HEK293 (cell line): ENCODE data around the gene NID2.

Experiments used
- CTCF ChIA-PET: fragments of 350-600 bp; formaldehyde crosslinking; extraction: SDS; loops from one replicate; lab custom pipeline; 2021; ENCODE audit warnings: antibody characterized with exemption; lab: Yijun Ruan, JAX
- POLR2A ChIA-PET: fragments of 300-600 bp; formaldehyde crosslinking; extraction: SDS; loops from one replicate; lab custom pipeline; 2020; ENCODE audit warnings: antibody characterized with exemption, inconsistent platforms; lab: Yijun Ruan, JAX
- H3K27ac ChIP-seq: fragments of 200-500 bp; sonication (Bioruptor generic); 2 replicates; pipeline ENCODE4 v1.5.1; 2014; ENCODE audit warnings: low read depth, low read length, control low read depth, inconsistent platforms; ENCODE audit errors: extremely low read depth
- H3K36me3 ChIP-seq, 2 experiments: fragments of 200-500 bp in 1 of 2; sonication (Bioruptor generic) in 1 of 2; 1 replicate in 1 of 2; 2 replicates in 1 of 2; pipeline ENCODE4 v1.5.1; 2014 to 2017; ENCODE audit warnings: inconsistent platforms in 2 of 2, low read length in 2 of 2; ENCODE audit not compliant: control insufficient read depth in 2 of 2, insufficient read depth in 1 of 2
- H3K4me1 ChIP-seq: fragments of 200-500 bp; sonication (Bioruptor generic); 2 replicates; pipeline ENCODE4 v1.5.1; 2014; ENCODE audit warnings: mild to moderate bottlenecking, low read length, inconsistent platforms; ENCODE audit not compliant: control insufficient read depth, insufficient read depth
- H3K4me3 ChIP-seq: 2 replicates; pipeline ENCODE4 v1.5.1; 2011; ENCODE audit warnings: low read depth, mild to moderate bottlenecking, control low read depth, low read length, moderate library complexity
- H3K9me3 ChIP-seq: fragments of 200-500 bp; sonication (Bioruptor generic); 2 replicates; pipeline ENCODE4 v1.5.1; 2014; ENCODE audit warnings: low read depth, low read length, inconsistent platforms; ENCODE audit not compliant: control insufficient read depth, insufficient read depth
- BCL11A ChIP-seq: fragments of 450-650 bp; formaldehyde crosslinking; IDR thresholded peaks from 2 replicates; pipeline ENCODE4 v1.5.1; 2016; ENCODE audit warnings: low read depth, missing biosample characterization, missing genetic modification characterization
- CTCF ChIP-seq: fragments of 450-650 bp; formaldehyde crosslinking; IDR thresholded peaks from 2 replicates; pipeline ENCODE4 v1.5.1; 2016; ENCODE audit warnings: missing biosample characterization, missing genetic modification characterization
- HOXD13 ChIP-seq: sonication (generic); formaldehyde crosslinking; IDR thresholded peaks from 2 replicates; pipeline ENCODE4 v1.8.0; 2022; ENCODE audit warnings: missing genetic modification reagents, borderline replicate concordance
- IKZF3 ChIP-seq: fragments of 450-650 bp; IDR thresholded peaks from 2 replicates; pipeline ENCODE4 v1.5.0; 2018; ENCODE audit warnings: missing biosample characterization, mild to moderate bottlenecking, missing genetic modification characterization, moderate library complexity
- KLF10 ChIP-seq: fragments of 450-650 bp; IDR thresholded peaks from 2 replicates; pipeline ENCODE4 v1.5.1; 2018; ENCODE audit warnings: missing biosample characterization, mild to moderate bottlenecking, missing genetic modification characterization
- KLF9 ChIP-seq: fragments of 450-650 bp; formaldehyde crosslinking; IDR thresholded peaks from 2 replicates; pipeline ENCODE4 v1.5.1; 2016; ENCODE audit warnings: missing biosample characterization, missing genetic modification characterization, low read depth
- MZF1 ChIP-seq: fragments of 450-650 bp; formaldehyde crosslinking; IDR thresholded peaks from 2 replicates; pipeline ENCODE4 v1.5.1; 2017; ENCODE audit warnings: missing biosample characterization, missing genetic modification characterization, borderline replicate concordance
- PRDM10 ChIP-seq: fragments of 450-650 bp; formaldehyde crosslinking; IDR thresholded peaks from 2 replicates; pipeline ENCODE4 v1.5.1; 2016; ENCODE audit warnings: missing biosample characterization, missing genetic modification characterization
- REST ChIP-seq: fragments of 450-650 bp; formaldehyde crosslinking; IDR thresholded peaks from 2 replicates; pipeline ENCODE4 v1.5.1; 2016; ENCODE audit warnings: missing biosample characterization, missing genetic modification characterization
- ZBTB21 ChIP-seq: fragments of 450-650 bp; formaldehyde crosslinking; IDR thresholded peaks from 2 replicates; pipeline ENCODE4 v1.5.1; 2017; ENCODE audit warnings: missing biosample characterization, missing genetic modification characterization
- ZBTB6 ChIP-seq: fragments of 450-650 bp; formaldehyde crosslinking; IDR thresholded peaks from 2 replicates; pipeline ENCODE4 v1.5.1; 2017; ENCODE audit warnings: missing biosample characterization, missing genetic modification characterization
- ZBTB8A ChIP-seq: fragments of 450-650 bp; formaldehyde crosslinking; IDR thresholded peaks from 2 replicates; pipeline ENCODE4 v1.5.1; 2016; ENCODE audit warnings: missing biosample characterization, missing genetic modification characterization
- ZNF148 ChIP-seq: fragments of 450-650 bp; formaldehyde crosslinking; IDR thresholded peaks from 2 replicates; pipeline ENCODE4 v1.5.0; 2017; ENCODE audit warnings: missing biosample characterization, missing genetic modification characterization, borderline replicate concordance
- ZNF654 ChIP-seq: fragments of 450-650 bp; formaldehyde crosslinking; IDR thresholded peaks from 2 replicates; pipeline ENCODE4 v1.5.1; 2016; ENCODE audit warnings: low read depth, missing biosample characterization, missing genetic modification characterization
- ZNF670 ChIP-seq: fragments of 450-650 bp; formaldehyde crosslinking; IDR thresholded peaks from 2 replicates; pipeline ENCODE4 v1.5.1; 2016; ENCODE audit warnings: missing biosample characterization, missing genetic modification characterization, low read depth
- ZNF677 ChIP-seq: fragments of 450-650 bp; IDR thresholded peaks from 2 replicates; pipeline ENCODE4 v1.5.0; 2018; ENCODE audit warnings: missing biosample characterization, mild to moderate bottlenecking, missing genetic modification characterization, moderate library complexity
- ZNF768 ChIP-seq: fragments of 450-650 bp; formaldehyde crosslinking; IDR thresholded peaks from 2 replicates; pipeline ENCODE4 v1.5.1; 2018; ENCODE audit warnings: missing biosample characterization, mild to moderate bottlenecking, missing genetic modification characterization
- ZNF791 ChIP-seq: fragments of 450-650 bp; formaldehyde crosslinking; IDR thresholded peaks from 2 replicates; pipeline ENCODE4 v1.5.1; 2016; ENCODE audit warnings: missing biosample characterization, missing genetic modification characterization
- ZSCAN4 ChIP-seq: fragments of 450-650 bp; formaldehyde crosslinking; IDR thresholded peaks from 2 replicates; pipeline ENCODE4 v1.5.1; 2017; ENCODE audit warnings: missing biosample characterization, missing genetic modification characterization

The NID2 gene

GRCh38 chr14:52043690-52044089 lies 25.2 kb downstream of the NID2 start:
- Histone ChIP-seq H3K4me3 (no peak overlapping the region), H3K27ac (no peak overlapping the region), H3K36me3 (peaks cover 0 to 16% of the 10 kb centered on the region in 2 experiments; a peak in 2 of 3 replicates), H3K4me1 (no peaks in the 10 kb centered on the region)
- CTCF ChIA-PET = interaction anchor here (0.5 to 2.4 kb wide), 25 partner anchors 9 to 1339 kb away, joined by 3 to 25 read pairs (median 4); partner anchors contain the start of gene NID2
- TF ChIP-seq BCL11A (tag by site-specific recombination) (no peak), HOXD13 (CRISPR knock-in tag) (no peak), KLF10 (tag by site-specific recombination) (no peak), ZBTB8A (no peak), CTCF (tag by site-specific recombination) (peak; percentile 47), PRDM10 (tag by site-specific recombination) (no peak), MZF1 (tag by site-specific recombination) (no peak), ZBTB21 (tag by site-specific recombination) (no peak), ZNF768 (tag by site-specific recombination) (no peak), ZNF654 (peak; percentile 14; the same call in 1 of the 2 replicates), IKZF3 (0 out of 2 replicates have a peak, but pooled peaks have one; percentile 15), ZSCAN4 (tag by site-specific recombination) (no peak), ZBTB6 (tag by site-specific recombination) (no peak), ZNF670 (tag by site-specific recombination) (no peak), KLF9 (tag by site-specific recombination) (no peak), ZNF791 (no peak)
- TF ChIP-seq, all 188 proteins: peak for 3
- POLR2A ChIA-PET = no interaction called here
- no peaks in the 10 kb centered on the region for H3K9me3 ChIP-seq

GRCh38 chr14:52042371-52043289 lies 26.2 kb downstream of the NID2 start:
- H3K4me1 ChIP-seq = no peaks in the 10 kb centered on the region
- no peak overlapping the region for H3K27ac ChIP-seq
- no peaks in the 10 kb centered on the region for H3K9me3 ChIP-seq
- no peak overlapping the region for H3K4me3 ChIP-seq
- POLR2A ChIA-PET = no interaction called here
- CTCF ChIA-PET = interaction anchor here (0.6 to 2.4 kb wide), 19 partner anchors 8 to 1340 kb away, joined by 3 to 25 read pairs (median 4); partner anchors contain the start of gene NID2
- H3K36me3 ChIP-seq = peaks cover 0 to 25% of the 10 kb centered on the region in 2 experiments; a peak in 2 of 3 replicates
- TF ChIP-seq ZNF148 (tag by site-specific recombination) = no peak
- no peak for TF ChIP-seq ZNF677 (tag by site-specific recombination)
- no peak for TF ChIP-seq REST (tag by site-specific recombination)
- no peak for TF ChIP-seq HOXD13 (CRISPR knock-in tag)
